Karpas-422 (cell line): ENCODE data around the gene JAK1. TPM values are rescaled to one million over a fixed set of nuclear protein-coding genes. Genes with fewer than 3 reads are reported as not detected.

Source experiments
- DNase-seq: peaks from one replicate; pipeline ENCODE4 v3.0.0-alpha.2; 2015
- H2AFZ ChIP-seq: fragments of 200-600 bp; sonication (generic); 2 replicates; pipeline ENCODE4 v1.6.1; 2014; ENCODE audit warnings: antibody characterized with exemption, low read length, mixed read lengths
- H3K27ac ChIP-seq: fragments of 200-600 bp; sonication (generic); 2 replicates; pipeline ENCODE4 v1.5.1; 2014; ENCODE audit warnings: mild to moderate bottlenecking, low read length, moderate library complexity
- H3K27me3 ChIP-seq: fragments of 200-600 bp; sonication (generic); 2 replicates; pipeline ENCODE4 v1.6.1; 2014; ENCODE audit warnings: low read length, mixed read lengths
- H3K36me3 ChIP-seq: fragments of 200-600 bp; sonication (generic); 2 replicates; pipeline ENCODE4 v1.6.1; 2014; ENCODE audit warnings: low read length, mixed read lengths; ENCODE audit not compliant: insufficient read depth
- H3K4me1 ChIP-seq: fragments of 200-600 bp; sonication (generic); 2 replicates; pipeline ENCODE4 v1.6.1; 2014; ENCODE audit warnings: mild to moderate bottlenecking, low read length, mixed read lengths
- H3K4me2 ChIP-seq: fragments of 200-600 bp; sonication (generic); 2 replicates; pipeline ENCODE4 v1.6.1; 2014; ENCODE audit warnings: low read length, low read depth, mild to moderate bottlenecking; ENCODE audit not compliant: poor library complexity, severe bottlenecking
- H3K4me3 ChIP-seq: fragments of 200-600 bp; sonication (generic); 2 replicates; pipeline ENCODE4 v1.5.1; 2014; ENCODE audit warnings: mild to moderate bottlenecking, antibody characterized with exemption, low read length, mixed read lengths
- H3K79me2 ChIP-seq: fragments of 200-600 bp; sonication (generic); 2 replicates; pipeline ENCODE4 v1.6.1; 2014; ENCODE audit warnings: mild to moderate bottlenecking, low read length, mixed read lengths
- H3K9ac ChIP-seq: fragments of 200-600 bp; sonication (generic); 2 replicates; pipeline ENCODE4 v1.6.0; 2014; ENCODE audit warnings: low read length
- H3K9me2 ChIP-seq: fragments of 200-600 bp; sonication (generic), shearing (Covaris generic); replicated peaks from 2 replicates; pipeline ENCODE4 v1.6.0; 2014; ENCODE audit warnings: mild to moderate bottlenecking, low read length, moderate library complexity; ENCODE audit not compliant: insufficient read depth
- H3K9me3 ChIP-seq: fragments of 300-700, 200-600 bp; sonication (generic); 2 replicates; pipeline ENCODE4 v1.6.1; 2014; ENCODE audit warnings: low read length, mixed read lengths
- H4K20me1 ChIP-seq: fragments of 200-600 bp; sonication (generic); 2 replicates; pipeline ENCODE4 v1.6.1; 2014; ENCODE audit warnings: mild to moderate bottlenecking, antibody characterized with exemption, low read length, low read depth; ENCODE audit not compliant: insufficient read depth
- total RNA-seq: library from RNA; depleted of rRNA; stranded (reverse); fragments of >200 nt; shearing (Covaris generic); gene quantifications from 2 replicates; pipeline ENCODE4 v1.2.3, GENCODE V29; 2014; ENCODE audit warnings: low replicate concordance

Gene JAK1
- total RNA-seq, 1 experiment from 2014 or later, result 19.6 TPM

- no peak overlapping the region for H3K9ac ChIP-seq
- DNase-seq, result no peak
Measured at GRCh38 chr1:64973061-64973647, 6.8 kb upstream of the JAK1 start.

GRCh38 chr1:64969305-64970046 is 3.1 kb upstream of the JAK1 start:
- H3K9me2 ChIP-seq, result no peaks in the 10 kb centered on the region
- H3K4me2 ChIP-seq, result no peak overlapping the region
- H2AFZ ChIP-seq, result no peak overlapping the region
- no peak for DNase-seq
- H3K79me2 ChIP-seq, result no peaks in the 10 kb centered on the region
- H3K27ac ChIP-seq, result no peak overlapping the region
- H3K9ac ChIP-seq, result no peak overlapping the region
- no peaks in the 10 kb centered on the region for H3K9me3 ChIP-seq
- no peaks in the 10 kb centered on the region for H3K36me3 ChIP-seq
- H3K4me1 ChIP-seq, result peaks cover 19% of the 10 kb centered on the region
- H4K20me1 ChIP-seq, result no peaks in the 10 kb centered on the region
- H3K4me3 ChIP-seq, result no peak overlapping the region
- H3K27me3 ChIP-seq, result no peaks in the 10 kb centered on the region

More at GRCh38 chr1:64973061-64973647, 6.8 kb upstream of the JAK1 start:
- no peak overlapping the region for H2AFZ ChIP-seq
- H3K27ac ChIP-seq, result no peak overlapping the region
- no peaks in the 10 kb centered on the region for H3K9me2 ChIP-seq
- no peaks in the 10 kb centered on the region for H3K9me3 ChIP-seq
- no peaks in the 10 kb centered on the region for H3K36me3 ChIP-seq
- H3K4me3 ChIP-seq, result no peak overlapping the region
- no peaks in the 10 kb centered on the region for H3K4me1 ChIP-seq
- H3K4me2 ChIP-seq, result no peak overlapping the region
- H4K20me1 ChIP-seq, result no peaks in the 10 kb centered on the region
- no peaks in the 10 kb centered on the region for H3K79me2 ChIP-seq
- no peaks in the 10 kb centered on the region for H3K27me3 ChIP-seq

DNA sequence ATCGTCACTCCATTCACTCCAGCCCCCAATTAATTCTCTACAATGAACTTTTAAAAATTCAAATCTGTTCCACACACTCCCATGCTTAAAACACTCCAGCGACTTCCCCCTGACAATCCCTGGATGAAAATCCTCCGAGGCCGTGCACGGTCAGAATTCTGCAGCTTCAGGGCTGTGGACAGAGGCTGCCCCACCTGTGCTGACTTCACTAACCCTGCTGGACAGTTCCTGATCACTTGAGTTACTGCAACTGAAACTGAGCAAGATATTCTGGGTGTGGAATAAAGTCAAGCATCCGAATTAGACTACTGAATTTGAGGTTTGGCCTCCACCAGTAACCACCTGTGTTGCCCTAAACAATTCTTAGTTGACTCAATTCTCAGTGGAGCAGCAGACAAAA is 1.0 kb upstream of the JAK1 start:
- H3K4me3 ChIP-seq, result no peak overlapping the region

DNA sequence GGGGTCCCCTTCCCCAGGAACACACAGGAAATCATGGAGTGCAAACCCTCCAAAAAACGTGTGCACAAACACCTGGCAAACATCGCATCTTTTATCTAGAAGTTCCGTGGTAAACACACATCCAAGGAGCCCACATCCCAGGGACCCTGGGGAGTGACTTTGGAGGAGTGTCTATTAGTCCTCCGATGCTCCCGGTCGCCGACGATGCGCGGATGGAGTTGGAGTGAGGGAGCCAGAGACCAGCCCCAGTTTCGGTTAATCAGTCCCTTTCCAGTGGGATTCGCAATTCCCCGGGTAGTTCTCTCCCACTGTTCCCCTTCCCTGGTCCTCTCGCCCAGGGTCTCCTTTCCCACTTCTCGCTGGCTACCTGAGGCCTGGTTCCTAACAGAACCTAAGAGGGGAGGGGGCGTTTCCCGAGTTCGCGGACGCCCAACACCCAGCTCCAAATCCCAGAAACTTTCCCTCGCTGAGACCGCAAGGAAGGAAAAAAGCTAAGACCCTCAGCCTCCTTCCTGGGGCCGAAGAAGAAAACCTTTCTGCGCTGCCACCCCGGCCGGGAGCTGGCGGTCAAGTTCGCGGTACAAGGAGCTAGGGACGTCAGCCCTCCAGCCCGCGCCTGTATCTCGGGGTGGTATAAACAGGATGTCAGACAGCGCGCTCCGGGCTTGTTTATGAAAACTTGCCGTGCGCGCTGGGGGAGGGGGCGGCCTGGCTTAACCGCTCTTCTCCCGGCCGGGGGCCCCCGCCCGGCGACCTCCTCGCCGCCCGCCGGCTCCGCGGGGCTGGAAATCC is 787 bp downstream of the JAK1 start:
- Histone ChIP-seq H3K4me3 (peak overlapping the region; percentile 74), H2AFZ (no peak overlapping the region), H3K9me2 (no peaks in the 10 kb centered on the region), H3K9ac (peak overlapping the region; percentile 79), H3K4me2 (peak overlapping the region; percentile 75), H3K27me3 (no peaks in the 10 kb centered on the region), H3K27ac (no peak overlapping the region), H3K36me3 (no peaks in the 10 kb centered on the region), H3K79me2 (no peaks in the 10 kb centered on the region), H4K20me1 (peaks cover 32% of the 10 kb centered on the region), H3K9me3 (no peaks in the 10 kb centered on the region), H3K4me1 (peaks cover 41% of the 10 kb centered on the region)
- peak; percentile 79 for DNase-seq

More for the DNA sequence above, 1.0 kb upstream of the JAK1 start:
- no peaks in the 10 kb centered on the region for H3K79me2 ChIP-seq
- H3K9ac ChIP-seq, result no peak overlapping the region
- H3K36me3 ChIP-seq, result no peaks in the 10 kb centered on the region
- H3K9me3 ChIP-seq, result no peaks in the 10 kb centered on the region
- H3K4me1 ChIP-seq, result peaks cover 40% of the 10 kb centered on the region
- DNase-seq, result peak; percentile 41
- H3K4me2 ChIP-seq, result peak overlapping the region; percentile 87
- H4K20me1 ChIP-seq, result peaks cover 14% of the 10 kb centered on the region
- H2AFZ ChIP-seq, result no peak overlapping the region
- H3K27ac ChIP-seq, result no peak overlapping the region
- H3K9me2 ChIP-seq, result no peaks in the 10 kb centered on the region
- H3K27me3 ChIP-seq, result no peaks in the 10 kb centered on the region

DNA sequence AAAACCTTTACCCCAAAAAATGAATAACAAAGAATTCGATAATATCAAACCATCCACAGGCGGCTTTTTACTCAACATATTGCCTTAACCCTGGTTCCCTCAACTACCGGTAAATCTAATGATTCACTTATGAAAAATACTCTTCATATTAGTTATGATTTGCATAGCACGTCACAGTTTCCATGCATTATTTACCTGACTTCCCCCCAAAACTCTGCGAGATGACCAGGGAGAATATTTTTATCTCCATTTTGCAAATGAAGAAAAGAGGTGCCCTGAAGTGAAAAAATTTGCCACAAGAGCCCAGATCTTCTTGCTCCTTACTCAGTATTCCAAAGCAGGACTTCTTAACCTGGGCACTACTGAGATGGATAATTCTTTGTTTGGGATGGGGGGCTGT is 2.9 kb downstream of the JAK1 start:
- DNase-seq, result peak; percentile 65
- Histone ChIP-seq H4K20me1 (peaks cover 45% of the 10 kb centered on the region), H3K9me3 (no peaks in the 10 kb centered on the region), H3K9ac (no peak overlapping the region), H3K4me2 (peak overlapping the region; percentile 54), H3K4me1 (peaks cover 41% of the 10 kb centered on the region), H3K27ac (no peak overlapping the region), H3K27me3 (no peaks in the 10 kb centered on the region), H3K9me2 (no peaks in the 10 kb centered on the region), H3K36me3 (no peaks in the 10 kb centered on the region), H2AFZ (no peak overlapping the region), H3K79me2 (no peaks in the 10 kb centered on the region), H3K4me3 (peak overlapping the region; percentile 32; the same call in 1 of the 2 replicates)

GRCh38 chr1:64962441-64962840 is 3.9 kb downstream of the JAK1 start:
- H3K79me2 ChIP-seq, result no peaks in the 10 kb centered on the region
- no peak overlapping the region for H3K27ac ChIP-seq
- H3K9me2 ChIP-seq, result no peaks in the 10 kb centered on the region
- peaks cover 41% of the 10 kb centered on the region for H3K4me1 ChIP-seq
- no peak for DNase-seq
- H3K9me3 ChIP-seq, result no peaks in the 10 kb centered on the region
- no peak overlapping the region for H3K9ac ChIP-seq
- H4K20me1 ChIP-seq, result peaks cover 51% of the 10 kb centered on the region
- H3K36me3 ChIP-seq, result no peaks in the 10 kb centered on the region
- no peak overlapping the region for H3K4me3 ChIP-seq
- H3K27me3 ChIP-seq, result no peaks in the 10 kb centered on the region
- no peak overlapping the region for H2AFZ ChIP-seq
- H3K4me2 ChIP-seq, result no peak overlapping the region

- Histone ChIP-seq H3K4me1 (peaks cover 37% of the 10 kb centered on the region), H3K27me3 (no peaks in the 10 kb centered on the region), H4K20me1 (peaks cover 56% of the 10 kb centered on the region), H3K4me2 (no peak overlapping the region), H3K9me3 (no peaks in the 10 kb centered on the region), H3K4me3 (no peak overlapping the region), H3K27ac (no peak overlapping the region), H3K36me3 (no peaks in the 10 kb centered on the region), H3K9me2 (no peaks in the 10 kb centered on the region), H2AFZ (no peak overlapping the region), H3K79me2 (no peaks in the 10 kb centered on the region), H3K9ac (no peak overlapping the region)
- no peak for DNase-seq
Measured at GRCh38 chr1:64961923-64962322, 4.4 kb downstream of the JAK1 start.

DNA sequence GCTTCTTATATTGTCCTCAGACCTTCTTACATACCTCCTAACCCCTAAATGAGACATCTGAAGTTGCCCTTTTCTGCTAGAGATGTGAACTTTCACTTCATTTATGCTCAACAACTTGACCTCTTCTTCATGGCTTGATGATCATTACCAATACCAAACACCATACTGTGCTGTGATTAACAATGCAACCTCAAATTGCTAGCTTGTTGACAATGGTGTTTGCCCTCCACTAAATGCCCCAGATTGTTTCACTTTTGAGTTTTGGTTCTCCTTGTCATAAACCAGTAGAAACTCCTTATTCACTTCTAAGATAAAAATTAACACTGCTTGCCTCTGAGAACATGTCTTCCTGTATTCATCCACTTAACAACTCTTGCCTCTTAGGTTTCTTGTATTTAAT is 5.6 kb downstream of the JAK1 start:
- Histone ChIP-seq H3K79me2 (no peaks in the 10 kb centered on the region), H3K4me1 (peaks cover 33% of the 10 kb centered on the region), H3K27ac (no peak overlapping the region), H3K9ac (no peak overlapping the region), H4K20me1 (peaks cover 68% of the 10 kb centered on the region), H3K4me3 (no peak overlapping the region), H3K9me3 (no peaks in the 10 kb centered on the region), H3K36me3 (no peaks in the 10 kb centered on the region), H3K4me2 (no peak overlapping the region), H2AFZ (no peak overlapping the region), H3K9me2 (no peaks in the 10 kb centered on the region), H3K27me3 (no peaks in the 10 kb centered on the region)
- no peak for DNase-seq
